ENCODE measurements around the gene CRELD2. TPM values are rescaled to one million over a fixed set of nuclear protein-coding genes. Genes with fewer than 3 reads are reported as not detected.

The CRELD2 gene
- polyA plus RNA-seq, 3 donors = 20.3 to 33.2 (median 27.6) TPM

DNA sequence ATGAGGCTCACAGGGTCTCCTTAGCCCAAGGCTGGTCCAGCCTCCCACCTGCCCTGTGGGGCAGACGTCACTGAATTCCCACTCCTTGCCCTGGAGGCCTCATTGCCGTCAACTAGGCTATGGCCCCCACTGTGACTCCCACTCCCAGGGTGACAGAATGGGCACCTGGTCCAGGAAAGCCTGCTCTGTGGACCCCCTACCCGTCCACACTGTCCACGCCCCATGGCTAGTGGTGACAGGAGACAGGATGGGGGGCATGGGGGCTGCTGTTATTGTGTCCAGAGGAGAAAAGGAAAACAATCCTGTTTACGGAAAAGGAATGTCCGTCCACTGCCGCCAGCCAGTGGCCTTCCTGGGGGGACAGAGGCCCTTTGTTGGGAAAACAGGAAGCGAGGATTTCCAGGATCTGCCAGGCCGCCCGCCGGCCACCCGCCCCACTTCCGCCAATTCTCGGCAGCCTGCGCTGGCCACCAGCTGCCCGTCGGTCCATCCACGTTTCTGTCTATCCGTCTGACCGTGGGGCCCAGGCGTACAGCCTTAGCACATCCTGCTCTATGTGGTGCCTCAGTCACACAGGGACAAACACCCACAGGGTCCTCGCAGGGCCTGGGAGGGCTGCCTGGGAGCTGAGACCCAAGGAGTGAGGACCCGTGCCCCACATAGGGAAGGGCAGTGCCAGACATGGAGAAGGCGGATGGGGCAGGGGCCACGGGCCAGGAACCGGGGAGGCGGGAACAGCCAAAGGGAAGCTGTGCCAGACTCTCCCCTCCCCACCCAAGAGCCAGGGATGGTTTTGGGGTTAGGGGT is 19.5 kb downstream of the CRELD2 start:
- Histone ChIP-seq H3K27ac (ENCODE audit: low read depth in 1 of 2, low read length in 2 of 2) (no peak overlapping the region), H3K4me3 (replicated peaks in 1 of 3; ENCODE audit: low read depth in 2 of 3, low read length in 3 of 3) (no peak overlapping the region), H3K79me2 (ENCODE audit: insufficient read depth, low read length) (peaks cover 6% of the 10 kb centered on the region), H3K4me2 (replicated peaks; ENCODE audit: extremely low read depth, low read length, poor library complexity, severe bottlenecking) (no peak overlapping the region), H3K27me3 (ENCODE audit: control insufficient read depth in 2 of 2, insufficient read depth in 2 of 2, low read length in 2 of 2) (no peaks in the 10 kb centered on the region), H4K20me1 (ENCODE audit: insufficient read depth, low read length) (no peaks in the 10 kb centered on the region), H3K4me1 (ENCODE audit: control insufficient read depth in 1 of 2, insufficient read depth in 2 of 2, low read length in 2 of 2) (peaks cover 32 to 33% of the 10 kb centered on the region in 2 donors), H3K9me3 (replicated peaks in 1 of 2; ENCODE audit: control insufficient read depth in 1 of 2, insufficient read depth in 1 of 2, low read length in 2 of 2) (no peaks in the 10 kb centered on the region), H2AFZ (ENCODE audit: insufficient read depth, low read depth, low read length, poor library complexity, severe bottlenecking) (no peak overlapping the region), H3K36me3 (replicated peaks in 1 of 2; ENCODE audit: control insufficient read depth in 1 of 2, insufficient read depth in 2 of 2, low read length in 2 of 2) (no peaks in the 10 kb centered on the region), H3K9ac (ENCODE audit: insufficient read depth, low read length, poor library complexity, severe bottlenecking) (no peak overlapping the region)
- intact Hi-C loops (cut with micrococcal nuclease) = loop anchor here in 1 of 2 donors (2.0 to 10.0 kb wide), 2 partner anchors 253 to 597 kb away; partner anchors contain the start of gene TYMP
- peaks cover 0 to 7% (median 5%) of the 10 kb centered on the region in 7 donors for H3K9me3 Mint-ChIP-seq
- H3K4me1 Mint-ChIP-seq = peaks cover 19% of the 10 kb centered on the region
- H3K36me3 Mint-ChIP-seq = peaks cover 2 to 5% of the 10 kb centered on the region in 2 donors
- H3K27ac Mint-ChIP-seq = peak overlapping the region in 2 of 7 donors; percentile 68
- H3K4me3 Mint-ChIP-seq = no peak overlapping the region
- DNase-seq = no peak
- 91% methylated on average over 17 of the region's 27 CpGs for WGBS (ENCODE audit: insufficient coverage)
- TF ChIP-seq CTCF (IDR thresholded peaks at IDR 0.05) = no peak
- H3K27me3 Mint-ChIP-seq (ENCODE audit: low read depth in 3 of 3) = peaks cover 0 to 8% (median 6%) of the 10 kb centered on the region in 3 donors

DNA sequence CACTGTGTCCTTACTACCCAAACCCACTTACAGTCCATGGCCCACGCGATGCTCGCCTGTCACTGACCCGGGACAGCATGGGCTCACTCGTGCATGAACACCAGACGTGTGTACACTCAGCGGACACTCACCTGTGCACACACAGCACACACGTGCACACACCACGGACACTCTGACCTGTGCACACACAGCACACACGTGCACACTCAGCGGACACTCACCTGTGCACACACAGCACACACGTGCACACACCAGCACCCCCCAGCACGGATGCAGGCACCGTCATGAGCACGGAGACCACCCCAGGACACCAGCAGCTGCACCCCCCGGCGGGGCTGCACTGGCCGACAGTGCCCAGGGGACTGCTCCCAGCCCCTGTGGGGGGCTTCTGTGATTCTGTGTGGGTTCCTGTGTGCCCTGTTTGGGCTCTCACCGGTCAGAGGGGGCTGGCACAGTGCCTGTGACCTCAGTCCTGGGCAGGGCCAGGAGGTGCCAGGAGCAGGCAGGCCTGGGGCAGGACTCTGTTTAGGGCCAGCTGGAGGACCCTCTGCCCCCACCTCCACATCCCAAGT is 20.2 kb downstream of the CRELD2 start:
- Mint-ChIP-seq H3K4me3 (no peak overlapping the region), H3K9me3 (peaks cover 0 to 7% (median 5%) of the 10 kb centered on the region in 7 donors), H3K27ac (peak overlapping the region in 2 of 7 donors; percentile 27 to 32), H3K27me3 (ENCODE audit: low read depth in 3 of 3) (peaks cover 0 to 8% (median 6%) of the 10 kb centered on the region in 3 donors), H3K4me1 (peaks cover 12% of the 10 kb centered on the region), H3K36me3 (no peaks in the 10 kb centered on the region)
- Histone ChIP-seq H3K9ac (ENCODE audit: insufficient read depth, low read length, poor library complexity, severe bottlenecking) (no peak overlapping the region), H4K20me1 (ENCODE audit: insufficient read depth, low read length) (no peaks in the 10 kb centered on the region), H3K4me3 (replicated peaks in 1 of 3; ENCODE audit: low read depth in 2 of 3, low read length in 3 of 3) (no peak overlapping the region), H3K27ac (ENCODE audit: low read depth in 1 of 2, low read length in 2 of 2) (no peak overlapping the region), H3K36me3 (replicated peaks in 1 of 2; ENCODE audit: control insufficient read depth in 1 of 2, insufficient read depth in 2 of 2, low read length in 2 of 2) (no peaks in the 10 kb centered on the region), H3K4me1 (ENCODE audit: control insufficient read depth in 1 of 2, insufficient read depth in 2 of 2, low read length in 2 of 2) (peaks cover 26% of the 10 kb centered on the region in 2 donors), H3K79me2 (ENCODE audit: insufficient read depth, low read length) (peaks cover 6% of the 10 kb centered on the region), H3K9me3 (replicated peaks in 1 of 2; ENCODE audit: control insufficient read depth in 1 of 2, insufficient read depth in 1 of 2, low read length in 2 of 2) (no peaks in the 10 kb centered on the region), H3K27me3 (ENCODE audit: control insufficient read depth in 2 of 2, insufficient read depth in 2 of 2, low read length in 2 of 2) (no peaks in the 10 kb centered on the region), H3K4me2 (replicated peaks; ENCODE audit: extremely low read depth, low read length, poor library complexity, severe bottlenecking) (no peak overlapping the region), H2AFZ (ENCODE audit: insufficient read depth, low read depth, low read length, poor library complexity, severe bottlenecking) (no peak overlapping the region)
- intact Hi-C loops (cut with micrococcal nuclease) = loop anchor here in 1 of 2 donors (10.0 kb wide), 1 partner anchor 596 kb away; the partner anchor contains the start of gene TYMP
- WGBS (ENCODE audit: insufficient coverage) = 94% methylated on average over 16 of the region's 19 CpGs
- TF ChIP-seq CTCF (IDR thresholded peaks at IDR 0.05) = no peak
- no peak for DNase-seq

Measured in CD14-positive monocyte (primary cell).